PC-3 (cell line): ENCODE results near the gene GP2. TPM values are rescaled to one million over a fixed set of nuclear protein-coding genes. Genes with fewer than 3 reads are reported as not detected.

Source experiments
- ATAC-seq: fragments of 200-7000 bp; cut with Tn5 transposase; 2 replicates; pipeline ENCODE4 v1.9.1; 2020; ENCODE audit warnings: mild to moderate bottlenecking, moderate library complexity
- Bru-seq: library from RNA; stranded (reverse); fragments of 400-500 nt; gene quantifications from one replicate; lab custom pipeline; 2021; lab: Mats Ljungman, UMichigan
- BruChase-seq, 2 experiments: library from RNA; stranded (reverse); fragments of 400-500 nt; gene quantifications; one replicate each; lab custom pipeline; 2021; lab: Mats Ljungman, UMichigan
- BruUV-seq: library from RNA; stranded (reverse); fragments of 400-500 nt; replicated peaks from 2 replicates; lab custom pipeline; 2021; lab: Mats Ljungman, UMichigan
- CTCF ChIA-PET: fragments of 300-600 bp; sonication (Branson Sonifier 250); formaldehyde crosslinking; loops from one replicate; lab custom pipeline; 2022; ENCODE audit warnings: antibody characterized with exemption; lab: Charles Lee
- POLR2A ChIA-PET: fragments of 300-600 bp; sonication (Branson Sonifier 250); formaldehyde crosslinking; loops from one replicate; lab custom pipeline; 2022; ENCODE audit warnings: antibody characterized with exemption; ENCODE audit not compliant: unreplicated experiment; lab: Charles Lee
- DNase-seq: peaks from one replicate; pipeline ENCODE4 v3.0.0-alpha.2; 2015
- H2AFZ ChIP-seq: fragments of 300-600 bp; sonication (generic); 2 replicates; pipeline ENCODE4 v1.6.0; 2016; ENCODE audit warnings: antibody characterized with exemption, low read length
- H3F3A ChIP-seq: fragments of 300-600 bp; sonication (generic); one replicate; pipeline ENCODE4 v1.6.0; 2017; ENCODE audit warnings: antibody characterized with exemption, low read length, control low read depth, mild to moderate bottlenecking; ENCODE audit not compliant: unreplicated experiment
- H3K27ac ChIP-seq: fragments of 300-600 bp; sonication (generic); 2 replicates; pipeline ENCODE4 v1.5.1; 2016; ENCODE audit warnings: mild to moderate bottlenecking, low read length
- H3K27me3 ChIP-seq: fragments of 300-600 bp; sonication (generic); 2 replicates; pipeline ENCODE4 v1.6.1; 2016; ENCODE audit warnings: low read length, mixed read lengths
- H3K36me3 ChIP-seq: fragments of 300-600 bp; sonication (generic); 2 replicates; pipeline ENCODE4 v1.6.1; 2016; ENCODE audit warnings: low read depth, mixed run types, low read length, mixed read lengths
- H3K4me1 ChIP-seq: fragments of 300-600 bp; sonication (generic); 2 replicates; pipeline ENCODE4 v1.5.1; 2016; ENCODE audit warnings: low read length; ENCODE audit not compliant: insufficient read depth
- H3K4me2 ChIP-seq: fragments of 300-600 bp; sonication (generic); 2 replicates; pipeline ENCODE4 v1.6.0; 2016; ENCODE audit warnings: low read length
- H3K4me3 ChIP-seq: fragments of 300-600 bp; sonication (generic); 2 replicates; pipeline ENCODE4 v1.5.1; 2016; ENCODE audit warnings: mild to moderate bottlenecking, low read length, mixed read lengths
- H3K79me2 ChIP-seq: fragments of 300-600 bp; sonication (generic); 2 replicates; pipeline ENCODE4 v1.6.1; 2017; ENCODE audit warnings: low read length, mixed read lengths
- H3K9ac ChIP-seq: fragments of 300-600 bp; sonication (generic); 2 replicates; pipeline ENCODE4 v1.6.0; 2016; ENCODE audit warnings: mild to moderate bottlenecking, low read length
- H3K9me2 ChIP-seq: fragments of 300-600 bp; sonication (generic); replicated peaks from 2 replicates; pipeline ENCODE4 v1.6.1; 2016; ENCODE audit warnings: mixed run types, low read length, mixed read lengths
- H3K9me3 ChIP-seq: fragments of 300-600 bp; sonication (generic); 2 replicates; pipeline ENCODE4 v1.6.1; 2016; ENCODE audit warnings: low read length, mixed read lengths
- H4K20me1 ChIP-seq: fragments of 300-600 bp; sonication (generic); 2 replicates; pipeline ENCODE4 v1.6.1; 2016; ENCODE audit warnings: low read length, mixed read lengths
- CTCF ChIP-seq: fragments of 300-600 bp; sonication (generic); conservative IDR thresholded peaks from 2 replicates; pipeline ENCODE4 v1.5.1; 2017; ENCODE audit warnings: antibody characterized with exemption, low read depth, mild to moderate bottlenecking, low read length
- EZH2 ChIP-seq: fragments of 300-600 bp; sonication (generic); IDR thresholded peaks from one replicate; pipeline ENCODE4 v1.6.1; 2017; ENCODE audit warnings: antibody characterized with exemption, mild to moderate bottlenecking, low read length; ENCODE audit not compliant: unreplicated experiment
- EZH2phosphoT487 ChIP-seq: fragments of 300-600 bp; sonication (generic); IDR thresholded peaks from 2 replicates; pipeline ENCODE4 v1.6.1; 2018; ENCODE audit warnings: mild to moderate bottlenecking, antibody characterized with exemption, low read length, borderline replicate concordance
- intact Hi-C: fragments of 100-400 bp; cut with micrococcal nuclease; formaldehyde crosslinking; loops from 2 replicates; pipeline ENCODE4 v1.9.0; 2023
- long read RNA-seq: library from polyadenylated mRNA; unstranded; transcript quantifications from one replicate; pipeline ENCODE4 v2.0.0, GENCODE V29; 2021; ENCODE audit not compliant: unreplicated experiment
- total RNA-seq: library from RNA; depleted of rRNA; stranded (reverse); fragments of >200 nt; gene quantifications from 2 replicates; pipeline ENCODE4 v1.2.3, GENCODE V29; 2014; rRNA removed

The GP2 gene
- total RNA-seq = not detected in 2 replicates
- not detected for Bru-seq, nascent RNA
- BruChase-seq, experiment 1, labeled RNA remaining after a 6-hour chase = not detected
- BruChase-seq, experiment 2, labeled RNA remaining after a 2-hour chase = not detected
- long read RNA-seq = 0 reads

DNA sequence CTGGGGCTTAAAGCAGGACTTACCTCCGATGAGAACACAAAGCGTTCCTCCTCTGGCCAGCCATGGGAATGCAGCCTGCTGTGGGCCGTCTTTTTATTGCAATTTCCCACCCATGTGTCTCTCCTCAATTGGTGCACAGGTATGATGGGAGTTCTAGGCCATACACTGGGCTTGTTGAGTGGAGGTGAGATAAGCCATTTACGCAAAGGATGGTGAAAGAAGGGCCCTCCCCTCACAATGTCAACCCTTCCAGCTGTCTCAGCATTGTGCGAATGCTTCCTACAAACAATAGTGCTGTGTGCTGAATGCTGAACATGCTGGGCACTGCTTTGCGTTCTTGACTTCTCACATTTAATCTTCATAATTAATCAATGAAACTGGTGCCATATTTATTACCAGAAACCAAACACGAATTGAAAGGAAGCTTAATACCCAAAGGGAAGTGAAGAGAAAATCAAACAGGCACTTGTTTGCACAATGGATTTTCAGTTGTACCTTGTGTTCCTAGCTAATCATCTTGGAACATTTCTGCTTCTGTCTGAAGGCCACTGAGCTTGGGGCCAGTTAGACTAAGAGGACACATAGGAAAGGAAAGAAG lies at the start of gene GP2:
Gene GP2, minus strand, starts transcription at position 70 of the 598 bp plus-strand sequence. CDS start 1,082 bp downstream, outside the sequence.
- Histone ChIP-seq H3K9me2 (no peaks in the 10 kb centered on the region), H3K79me2 (no peaks in the 10 kb centered on the region), H4K20me1 (no peaks in the 10 kb centered on the region), H3K4me1 (no peaks in the 10 kb centered on the region), H3K9me3 (no peaks in the 10 kb centered on the region), H3F3A (no peaks in the 10 kb centered on the region), H3K36me3 (no peaks in the 10 kb centered on the region), H2AFZ (no peak within 1 kb of the TSS), H3K4me3 (no peak within 1 kb of the TSS), H3K27me3 (no peaks in the 10 kb centered on the region), H3K9ac (no peak within 1 kb of the TSS), H3K27ac (no peak within 1 kb of the TSS), H3K4me2 (no peak within 1 kb of the TSS)
- intact Hi-C loops = no loop called here
- no peak for DNase-seq
- ChIA-PET CTCF (no interaction called here), POLR2A (no interaction called here)
- no TSS peak for BruUV-seq
- ATAC-seq = no peak
- no peak for TF ChIP-seq EZH2phosphoT487
- no peak for TF ChIP-seq EZH2
- TF ChIP-seq CTCF = no peak

GRCh38 chr16:20372701-20373100 lies 45.4 kb upstream of the GP2 start:
- Histone ChIP-seq H3K9ac (no peak overlapping the region), H3K27me3 (no peaks in the 10 kb centered on the region), H3K9me2 (no peaks in the 10 kb centered on the region), H3K4me1 (no peaks in the 10 kb centered on the region), H3F3A (no peaks in the 10 kb centered on the region), H4K20me1 (no peaks in the 10 kb centered on the region), H3K4me2 (no peak overlapping the region), H3K36me3 (no peaks in the 10 kb centered on the region), H2AFZ (no peak overlapping the region), H3K9me3 (no peaks in the 10 kb centered on the region), H3K27ac (no peak overlapping the region), H3K79me2 (no peaks in the 10 kb centered on the region), H3K4me3 (no peak overlapping the region)
- no TSS peak for BruUV-seq
- DNase-seq (peak; percentile 48), ATAC-seq (no peak)
- intact Hi-C loops = no loop called here
- ChIA-PET CTCF (no interaction called here), POLR2A (no interaction called here)
- no peak for TF ChIP-seq CTCF
- TF ChIP-seq EZH2phosphoT487 = no peak

DNA sequence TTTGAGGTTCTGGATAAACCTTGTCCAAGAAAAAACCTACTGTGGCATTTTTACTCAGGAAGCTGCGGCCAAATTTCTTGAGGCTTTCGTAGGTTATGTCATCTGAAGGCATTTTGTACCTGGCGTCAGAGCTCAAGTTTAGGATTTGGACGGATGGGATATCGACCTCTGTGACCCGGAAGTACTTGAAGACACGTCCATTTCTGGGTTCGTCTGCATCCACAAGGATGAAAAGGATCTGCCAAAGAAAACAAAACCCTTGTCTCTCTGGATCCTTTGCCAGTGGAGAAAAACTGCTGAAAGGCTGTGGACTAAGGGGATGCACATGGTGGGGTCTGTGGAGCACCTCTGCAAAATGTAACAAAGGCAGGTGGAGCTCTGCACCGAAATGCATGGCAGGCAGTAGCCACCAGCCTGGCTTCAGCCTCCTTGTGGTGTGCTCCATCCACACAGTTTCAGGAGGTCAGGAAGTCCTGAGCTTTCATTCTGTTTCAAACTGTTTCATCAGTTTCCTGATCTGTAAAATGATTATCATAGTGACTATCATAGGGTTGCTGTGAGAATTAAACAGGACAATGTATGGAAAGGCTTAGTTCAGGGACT lies 42.2 kb upstream of the GP2 start:
- H3K4me2 ChIP-seq = no peak overlapping the region
- no peak overlapping the region for H2AFZ ChIP-seq
- intact Hi-C loops = no loop called here
- BruUV-seq = no TSS peak
- TF ChIP-seq CTCF (no peak), EZH2 (no peak), EZH2phosphoT487 (no peak)
- no peaks in the 10 kb centered on the region for H3K79me2 ChIP-seq
- H3K36me3 ChIP-seq = no peaks in the 10 kb centered on the region
- H3K9me3 ChIP-seq = no peaks in the 10 kb centered on the region
- no peaks in the 10 kb centered on the region for H4K20me1 ChIP-seq
- no peaks in the 10 kb centered on the region for H3K27me3 ChIP-seq
- no peaks in the 10 kb centered on the region for H3K9me2 ChIP-seq
- H3K9ac ChIP-seq = no peak overlapping the region
- DNase-seq = no peak
- H3K4me3 ChIP-seq = no peak overlapping the region
- ChIA-PET CTCF (no interaction called here), POLR2A (no interaction called here)
- H3K4me1 ChIP-seq = no peaks in the 10 kb centered on the region
- no peaks in the 10 kb centered on the region for H3F3A ChIP-seq
- no peak overlapping the region for H3K27ac ChIP-seq
- ATAC-seq = no peak
